ENCODE results near the gene MUSK. TPM values are rescaled to one million over a fixed set of nuclear protein-coding genes. Genes with fewer than 3 reads are reported as not detected.

Gene MUSK
- polyA plus RNA-seq, 1 donor (not counting 4 experiments of a cell fraction or from before 2014, with no cell fraction given), result not detected

- TF ChIP-seq EZH2 (IDR thresholded peaks at IDR 0.05; ENCODE audit: low read length), result no peak
- TF ChIP-seq, protein P1, sequence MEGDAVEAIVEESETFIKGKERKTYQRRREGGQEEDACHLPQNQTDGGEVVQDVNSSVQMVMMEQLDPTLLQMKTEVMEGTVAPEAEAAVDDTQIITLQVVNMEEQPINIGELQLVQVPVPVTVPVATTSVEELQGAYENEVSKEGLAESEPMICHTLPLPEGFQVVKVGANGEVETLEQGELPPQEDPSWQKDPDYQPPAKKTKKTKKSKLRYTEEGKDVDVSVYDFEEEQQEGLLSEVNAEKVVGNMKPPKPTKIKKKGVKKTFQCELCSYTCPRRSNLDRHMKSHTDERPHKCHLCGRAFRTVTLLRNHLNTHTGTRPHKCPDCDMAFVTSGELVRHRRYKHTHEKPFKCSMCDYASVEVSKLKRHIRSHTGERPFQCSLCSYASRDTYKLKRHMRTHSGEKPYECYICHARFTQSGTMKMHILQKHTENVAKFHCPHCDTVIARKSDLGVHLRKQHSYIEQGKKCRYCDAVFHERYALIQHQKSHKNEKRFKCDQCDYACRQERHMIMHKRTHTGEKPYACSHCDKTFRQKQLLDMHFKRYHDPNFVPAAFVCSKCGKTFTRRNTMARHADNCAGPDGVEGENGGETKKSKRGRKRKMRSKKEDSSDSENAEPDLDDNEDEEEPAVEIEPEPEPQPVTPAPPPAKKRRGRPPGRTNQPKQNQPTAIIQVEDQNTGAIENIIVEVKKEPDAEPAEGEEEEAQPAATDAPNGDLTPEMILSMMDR (optimal IDR thresholded peaks at IDR 0.05 in 1 of 3, IDR thresholded peaks at IDR 0.05 in 1 of 3, conservative IDR thresholded peaks at IDR 0.05 in 1 of 3; ENCODE audit: extremely low read depth in 1 of 3, insufficient read depth in 2 of 3, low read length in 3 of 3), result no peak
- Histone ChIP-seq H3K9me3 (ENCODE audit: control insufficient read depth, low read depth, low read length) (no peaks in the 10 kb centered on the region), H2AFZ (ENCODE audit: control insufficient read depth, low read length) (no peak overlapping the region), H3K4me3 (ENCODE audit: control insufficient read depth in 2 of 3, extremely low read depth in 1 of 3, insufficient read depth in 2 of 3, low read depth in 1 of 3, low read length in 3 of 3) (no peak overlapping the region), H3K79me2 (ENCODE audit: control insufficient read depth, insufficient read depth, low read length) (no peaks in the 10 kb centered on the region), H3K27me3 (ENCODE audit: control insufficient read depth, extremely low read depth, insufficient read depth, low read length) (no peaks in the 10 kb centered on the region), H3K4me1 (ENCODE audit: control insufficient read depth, extremely low read depth, insufficient read depth, low read length) (peaks cover 7% of the 10 kb centered on the region), H3K4me2 (ENCODE audit: control insufficient read depth, extremely low read depth, insufficient read depth, low read depth, low read length) (no peak overlapping the region), H3K9ac (ENCODE audit: control insufficient read depth, extremely low read depth, insufficient read depth, low read length) (no peak overlapping the region), H4K20me1 (ENCODE audit: control insufficient read depth, extremely low read depth, insufficient read depth, low read length) (no peaks in the 10 kb centered on the region), H3K27ac (ENCODE audit: control insufficient read depth, insufficient read depth, low read length) (no peak overlapping the region), H3K36me3 (ENCODE audit: control insufficient read depth in 2 of 2, extremely low read depth in 1 of 2, insufficient read depth in 2 of 2, low read length in 2 of 2) (no peaks in the 10 kb centered on the region), H3K9me1 (ENCODE audit: control insufficient read depth, extremely low read depth, insufficient read depth, low read length) (no peaks in the 10 kb centered on the region)
- FAIRE-seq (no peak), DNase-seq (ENCODE audit: low read depth, low spot score) (no peak)
- dilution Hi-C loops (cut with MboI; ENCODE audit: extremely low pct_ligation_motif_present, low sequenced_read_pairs), result no loop called here
Observed at GRCh38 chr9:110672873-110673510, 4.4 kb downstream of the MUSK start.

DNA sequence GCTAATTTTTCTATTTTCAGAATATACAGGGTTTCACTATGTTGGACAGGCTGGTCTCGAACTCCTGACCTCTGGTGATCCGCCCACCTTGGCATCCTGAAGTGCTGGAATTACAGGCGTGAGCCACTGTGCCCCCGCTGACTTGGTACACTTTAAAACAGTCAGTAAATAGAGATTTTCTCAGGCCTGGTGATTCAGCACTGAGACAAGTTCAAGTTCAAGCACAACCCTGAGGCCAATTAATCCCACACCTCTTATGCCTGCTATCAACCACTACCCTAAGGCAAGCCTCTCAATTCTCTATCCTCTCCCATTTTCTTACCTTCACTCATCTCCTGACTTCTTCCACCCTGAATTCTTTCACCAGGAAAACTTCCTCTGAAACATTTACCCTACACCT, 18.9 kb downstream of the MUSK start:
- Histone ChIP-seq H4K20me1 (ENCODE audit: control insufficient read depth, extremely low read depth, insufficient read depth, low read length) (no peaks in the 10 kb centered on the region), H3K9me3 (ENCODE audit: control insufficient read depth, low read depth, low read length) (no peaks in the 10 kb centered on the region), H3K4me1 (ENCODE audit: control insufficient read depth, extremely low read depth, insufficient read depth, low read length) (no peaks in the 10 kb centered on the region), H3K4me2 (ENCODE audit: control insufficient read depth, extremely low read depth, insufficient read depth, low read depth, low read length) (no peak overlapping the region), H3K9me1 (ENCODE audit: control insufficient read depth, extremely low read depth, insufficient read depth, low read length) (no peaks in the 10 kb centered on the region), H3K27me3 (ENCODE audit: control insufficient read depth, extremely low read depth, insufficient read depth, low read length) (no peaks in the 10 kb centered on the region), H3K27ac (ENCODE audit: control insufficient read depth, insufficient read depth, low read length) (no peak overlapping the region), H3K9ac (ENCODE audit: control insufficient read depth, extremely low read depth, insufficient read depth, low read length) (no peak overlapping the region), H3K79me2 (ENCODE audit: control insufficient read depth, insufficient read depth, low read length) (no peaks in the 10 kb centered on the region), H3K36me3 (ENCODE audit: control insufficient read depth in 2 of 2, extremely low read depth in 1 of 2, insufficient read depth in 2 of 2, low read length in 2 of 2) (no peaks in the 10 kb centered on the region), H3K4me3 (ENCODE audit: control insufficient read depth in 2 of 3, extremely low read depth in 1 of 3, insufficient read depth in 2 of 3, low read depth in 1 of 3, low read length in 3 of 3) (no peak overlapping the region), H2AFZ (ENCODE audit: control insufficient read depth, low read length) (no peak overlapping the region)
- dilution Hi-C loops (cut with MboI; ENCODE audit: extremely low pct_ligation_motif_present, low sequenced_read_pairs), result no loop called here
- TF ChIP-seq, protein P1 (optimal IDR thresholded peaks at IDR 0.05 in 1 of 3, IDR thresholded peaks at IDR 0.05 in 1 of 3, conservative IDR thresholded peaks at IDR 0.05 in 1 of 3; ENCODE audit: extremely low read depth in 1 of 3, insufficient read depth in 2 of 3, low read length in 3 of 3), result no peak
- TF ChIP-seq EZH2 (IDR thresholded peaks at IDR 0.05; ENCODE audit: low read length), result no peak
- FAIRE-seq (peak; percentile 48), DNase-seq (ENCODE audit: low read depth, low spot score) (no peak)

Data from keratinocyte (primary cell).